Thoracic aorta (tissue), 2 donors: ENCODE data around the gene NBEAL2. TPM values are rescaled to one million over a fixed set of nuclear protein-coding genes. Genes with fewer than 3 reads are reported as not detected.
A peak's percentile ranks its signal among the peaks of the same experiment; 100 is the strongest.

ENCODE experiments used
- ATAC-seq: fragments of 150-250 bp; one replicate; pipeline ENCODE4 v1.8.0; 2017; ENCODE audit warnings: low read depth; ENCODE audit not compliant: insufficient number of reproducible peaks, low FRiP score
- DNase-seq: peaks from one replicate; pipeline ENCODE4 v3.0.0-alpha.2; 2020; ENCODE audit warnings: low spot score
- H3K27ac ChIP-seq, 2 donors: fragments of 200-600 bp; sonication (generic); 1 replicate in 1 of 2; 2 replicates in 1 of 2; pipeline ENCODE4 v1.5.1; 2016; ENCODE audit warnings: mild to moderate bottlenecking in 2 of 2, moderate library complexity in 2 of 2
- H3K27me3 ChIP-seq: fragments of 200-600 bp; sonication (generic); replicated peaks from 2 replicates; pipeline ENCODE4 v1.6.0; 2016; ENCODE audit warnings: mild to moderate bottlenecking; ENCODE audit not compliant: insufficient read depth
- H3K36me3 ChIP-seq: fragments of 200-600 bp; sonication (generic); one replicate; pipeline ENCODE4 v1.5.1; 2016
- H3K4me1 ChIP-seq, 2 donors: fragments of 200-600 bp; sonication (generic); 1 replicate in 1 of 2; 2 replicates in 1 of 2; pipeline versions ENCODE4 v1.5.1 to v1.6.0; 2016; ENCODE audit warnings: low read depth in 2 of 2, mild to moderate bottlenecking in 1 of 2; ENCODE audit not compliant: control insufficient read depth in 1 of 2
- H3K4me3 ChIP-seq: fragments of 200-600 bp; sonication (generic); 2 replicates; pipeline ENCODE4 v1.5.1; 2016; ENCODE audit warnings: mild to moderate bottlenecking
- H3K9me3 ChIP-seq: fragments of 200-600 bp; sonication (generic); 2 replicates; pipeline ENCODE4 v1.5.1; 2016
- total RNA-seq, 2 donors: library from RNA; depleted of rRNA; stranded (reverse); fragments of >200 nt; gene quantifications; one replicate each; pipeline versions ENCODE4 v1.1.0 to v1.2.3, GENCODE V29; 2016
- TF ChIP-seq, protein P1 (sequence below): fragments of 200-600 bp; sonication (generic); IDR thresholded peaks from one replicate; pipeline ENCODE4 v1.5.1; 2019; ENCODE audit warnings: antibody characterized with exemption

NBEAL2 gene
- total RNA-seq, 2 donors from 2014 or later = 39.7 to 48.7 TPM

- ATAC-seq (no peak), DNase-seq (no peak)
- H3K4me3 ChIP-seq = no peak overlapping the region
- peak overlapping the region; percentile 62 to 66 for H3K27ac ChIP-seq
- TF ChIP-seq, protein P1, sequence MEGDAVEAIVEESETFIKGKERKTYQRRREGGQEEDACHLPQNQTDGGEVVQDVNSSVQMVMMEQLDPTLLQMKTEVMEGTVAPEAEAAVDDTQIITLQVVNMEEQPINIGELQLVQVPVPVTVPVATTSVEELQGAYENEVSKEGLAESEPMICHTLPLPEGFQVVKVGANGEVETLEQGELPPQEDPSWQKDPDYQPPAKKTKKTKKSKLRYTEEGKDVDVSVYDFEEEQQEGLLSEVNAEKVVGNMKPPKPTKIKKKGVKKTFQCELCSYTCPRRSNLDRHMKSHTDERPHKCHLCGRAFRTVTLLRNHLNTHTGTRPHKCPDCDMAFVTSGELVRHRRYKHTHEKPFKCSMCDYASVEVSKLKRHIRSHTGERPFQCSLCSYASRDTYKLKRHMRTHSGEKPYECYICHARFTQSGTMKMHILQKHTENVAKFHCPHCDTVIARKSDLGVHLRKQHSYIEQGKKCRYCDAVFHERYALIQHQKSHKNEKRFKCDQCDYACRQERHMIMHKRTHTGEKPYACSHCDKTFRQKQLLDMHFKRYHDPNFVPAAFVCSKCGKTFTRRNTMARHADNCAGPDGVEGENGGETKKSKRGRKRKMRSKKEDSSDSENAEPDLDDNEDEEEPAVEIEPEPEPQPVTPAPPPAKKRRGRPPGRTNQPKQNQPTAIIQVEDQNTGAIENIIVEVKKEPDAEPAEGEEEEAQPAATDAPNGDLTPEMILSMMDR = no peak
- H3K9me3 ChIP-seq = no peaks in the 10 kb centered on the region
- H3K27me3 ChIP-seq = no peaks in the 10 kb centered on the region
- peaks cover 44 to 69% of the 10 kb centered on the region in 2 donors for H3K4me1 ChIP-seq
- H3K36me3 ChIP-seq = no peaks in the 10 kb centered on the region
Observed at GRCh38 chr3:46946856-46947545, 32.5 kb upstream of the NBEAL2 start.

GRCh38 chr3:46947546-46947901 lies 31.9 kb upstream of the NBEAL2 start:
- TF ChIP-seq, protein P1 = no peak
- Histone ChIP-seq H3K27me3 (no peaks in the 10 kb centered on the region), H3K9me3 (no peaks in the 10 kb centered on the region), H3K36me3 (no peaks in the 10 kb centered on the region), H3K27ac (peak overlapping the region in 1 of 2 donors; percentile 66), H3K4me3 (no peak overlapping the region), H3K4me1 (peaks cover 44 to 69% of the 10 kb centered on the region in 2 donors)
- DNase-seq = no peak
- ATAC-seq = no peak

DNA sequence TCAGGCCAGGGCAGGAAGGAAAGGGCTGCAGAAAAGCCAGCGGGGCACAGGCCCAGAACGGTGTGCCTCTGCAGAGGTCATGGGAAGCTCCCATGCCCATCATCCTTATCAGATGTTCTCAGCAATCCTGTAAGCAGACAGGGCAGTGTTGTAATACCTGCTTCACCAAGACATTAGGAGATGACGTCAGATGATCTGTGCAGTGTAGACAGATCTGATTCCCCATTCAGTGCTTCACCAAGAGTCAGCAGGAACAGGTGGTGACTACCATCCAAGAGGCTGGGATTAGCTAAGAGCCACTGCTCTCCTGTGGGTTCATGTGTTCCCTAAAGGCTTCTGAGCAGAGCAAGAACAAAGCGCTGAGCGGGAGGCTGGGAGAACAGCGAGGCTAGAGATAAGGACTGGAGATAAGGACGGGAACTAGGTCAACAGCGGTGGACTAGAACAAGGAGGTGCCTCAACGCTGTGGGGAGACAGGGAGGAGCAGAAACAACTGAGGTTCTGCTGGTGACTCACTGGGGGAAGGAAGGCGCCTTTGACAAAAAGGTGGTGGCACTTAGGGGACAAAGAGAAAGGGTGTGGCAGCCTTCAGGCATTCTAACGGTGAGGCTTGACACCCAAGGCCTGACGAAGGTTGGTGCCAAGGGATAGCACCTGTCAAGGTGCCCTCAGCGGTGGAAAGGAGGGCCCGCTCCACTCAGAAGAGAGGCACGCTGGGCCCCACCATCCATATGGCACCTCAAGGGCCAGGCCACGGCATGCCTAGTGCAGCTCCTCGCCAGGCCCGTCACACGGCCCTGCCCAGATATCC lies 31.3 kb upstream of the NBEAL2 start:
- Histone ChIP-seq H3K4me1 (peaks cover 44 to 71% of the 10 kb centered on the region in 2 donors), H3K27ac (peak overlapping the region in 1 of 2 donors; percentile 66)

DNA sequence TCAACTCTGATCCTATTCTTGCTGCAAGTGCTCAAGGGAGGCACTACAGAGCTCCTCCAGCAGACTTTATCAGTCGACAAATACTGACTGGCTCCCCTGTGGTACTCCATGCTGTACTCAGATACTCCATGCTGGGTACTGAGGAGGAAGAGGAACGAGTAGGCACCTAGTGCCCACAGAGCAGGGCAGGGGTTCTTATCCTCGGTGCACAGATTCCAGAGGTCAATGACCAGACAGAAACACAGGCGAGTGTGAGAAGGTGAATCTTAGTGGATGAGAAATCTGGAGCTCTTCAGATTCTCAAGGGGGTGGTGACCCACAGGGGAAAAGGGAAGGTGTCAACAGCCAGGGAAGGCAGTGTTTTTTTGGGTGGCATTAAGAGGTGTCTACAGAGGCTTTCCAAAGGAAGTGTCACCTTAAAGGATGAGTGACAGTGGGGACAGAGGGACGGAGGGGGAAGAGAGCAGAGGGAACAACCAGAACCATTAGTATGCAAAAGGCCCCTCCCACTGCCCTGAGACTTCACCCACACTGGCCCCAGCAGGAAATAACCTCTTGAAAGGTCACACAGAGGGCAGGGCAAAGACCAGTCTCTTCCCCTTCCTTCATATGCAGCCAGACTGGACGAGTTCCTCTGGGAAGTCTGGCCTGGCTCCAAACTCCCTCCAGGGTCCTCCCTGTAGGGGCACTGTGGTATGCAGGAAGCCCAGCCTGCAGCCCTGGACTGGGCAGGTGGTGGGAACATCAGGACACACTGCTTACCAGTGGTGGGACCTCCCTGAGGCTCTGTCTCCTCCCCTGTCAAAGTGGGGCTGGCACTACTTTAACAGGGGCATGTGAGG lies 30.4 kb upstream of the NBEAL2 start:
- TF ChIP-seq, protein P1 = no peak
- peaks cover 50 to 71% of the 10 kb centered on the region in 2 donors for H3K4me1 ChIP-seq
- no peaks in the 10 kb centered on the region for H3K27me3 ChIP-seq
- no peak for DNase-seq
- ATAC-seq = no peak
- H3K36me3 ChIP-seq = no peaks in the 10 kb centered on the region
- H3K9me3 ChIP-seq = no peaks in the 10 kb centered on the region
- no peak overlapping the region for H3K4me3 ChIP-seq
- peak overlapping the region in 1 of 2 donors; percentile 10 for H3K27ac ChIP-seq

More for the DNA sequence above, 31.3 kb upstream of the NBEAL2 start:
- TF ChIP-seq, protein P1 = no peak
- H3K36me3 ChIP-seq = no peaks in the 10 kb centered on the region
- no peak for ATAC-seq
- H3K27me3 ChIP-seq = no peaks in the 10 kb centered on the region
- no peak overlapping the region for H3K4me3 ChIP-seq
- no peak for DNase-seq
- no peaks in the 10 kb centered on the region for H3K9me3 ChIP-seq
